ENCODE measurements around the gene SOX9. TPM values are rescaled to one million over a fixed set of nuclear protein-coding genes. Genes with fewer than 3 reads are reported as not detected.
A peak's percentile ranks its signal among the peaks of the same experiment; 100 is the strongest.

SOX9 gene
- total RNA-seq, 4 donors from 2014 or later, result 15.5 to 32.6 (median 23.3) TPM

DNA sequence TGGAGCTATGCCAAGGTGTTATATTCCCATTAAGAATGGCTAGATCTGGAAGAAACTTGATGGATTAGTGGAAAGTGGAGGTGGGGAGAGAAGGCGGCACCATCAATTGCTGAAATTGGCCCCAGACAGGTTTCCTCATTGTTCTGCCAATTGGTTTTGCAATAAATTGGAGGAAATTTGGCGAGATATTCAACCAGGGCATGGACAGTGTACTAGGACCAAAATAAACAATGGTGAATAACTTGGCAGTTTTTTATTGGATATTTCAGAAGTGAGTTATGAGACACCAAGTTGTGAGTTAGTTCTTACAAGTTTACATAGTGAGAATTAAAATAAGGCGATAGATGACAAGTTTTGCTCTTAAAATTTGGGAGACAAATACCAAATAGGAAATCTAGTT, 41.1 kb upstream of the SOX9 start:
- intact Hi-C loops (cut with DNase I), result loop anchor here (10.0 kb wide), 1 partner anchor 45 kb away; no protein-coding TSS in a partner anchor
- TF ChIP-seq, protein P1, sequence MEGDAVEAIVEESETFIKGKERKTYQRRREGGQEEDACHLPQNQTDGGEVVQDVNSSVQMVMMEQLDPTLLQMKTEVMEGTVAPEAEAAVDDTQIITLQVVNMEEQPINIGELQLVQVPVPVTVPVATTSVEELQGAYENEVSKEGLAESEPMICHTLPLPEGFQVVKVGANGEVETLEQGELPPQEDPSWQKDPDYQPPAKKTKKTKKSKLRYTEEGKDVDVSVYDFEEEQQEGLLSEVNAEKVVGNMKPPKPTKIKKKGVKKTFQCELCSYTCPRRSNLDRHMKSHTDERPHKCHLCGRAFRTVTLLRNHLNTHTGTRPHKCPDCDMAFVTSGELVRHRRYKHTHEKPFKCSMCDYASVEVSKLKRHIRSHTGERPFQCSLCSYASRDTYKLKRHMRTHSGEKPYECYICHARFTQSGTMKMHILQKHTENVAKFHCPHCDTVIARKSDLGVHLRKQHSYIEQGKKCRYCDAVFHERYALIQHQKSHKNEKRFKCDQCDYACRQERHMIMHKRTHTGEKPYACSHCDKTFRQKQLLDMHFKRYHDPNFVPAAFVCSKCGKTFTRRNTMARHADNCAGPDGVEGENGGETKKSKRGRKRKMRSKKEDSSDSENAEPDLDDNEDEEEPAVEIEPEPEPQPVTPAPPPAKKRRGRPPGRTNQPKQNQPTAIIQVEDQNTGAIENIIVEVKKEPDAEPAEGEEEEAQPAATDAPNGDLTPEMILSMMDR (IDR thresholded peaks at IDR 0.05), result no peak
- no peak for TF ChIP-seq POLR2A (IDR thresholded peaks at IDR 0.05)
- Histone ChIP-seq H3K27me3 (no peaks in the 10 kb centered on the region), H3K9me3 (no peaks in the 10 kb centered on the region), H3K27ac (no peak overlapping the region), H3K36me3 (no peaks in the 10 kb centered on the region), H3K4me1 (no peaks in the 10 kb centered on the region), H3K4me3 (replicated peaks in 1 of 3) (no peak overlapping the region)
- WGBS, 2 donors, result 79 to 83% methylated on average over 3 of the region's 3 CpGs
- no peak for DNase-seq

DNA sequence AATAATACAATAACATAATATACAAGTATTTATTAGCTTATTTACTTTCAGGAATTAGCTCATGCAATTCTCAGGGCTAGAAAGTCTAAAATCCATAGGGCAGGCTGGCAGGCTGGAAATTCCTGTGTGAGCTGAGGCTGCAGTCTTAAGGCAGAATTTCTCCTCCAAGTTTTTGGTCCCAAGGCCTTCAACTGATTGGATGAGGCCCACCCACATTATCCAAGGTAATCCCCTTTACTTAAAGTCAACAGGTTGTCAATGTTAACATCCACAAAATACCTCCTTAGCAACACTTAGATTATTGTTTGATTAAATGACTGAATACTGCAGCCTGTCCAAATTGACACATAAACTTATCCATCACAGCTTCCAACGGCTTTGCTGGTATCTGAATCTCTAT, 32.9 kb upstream of the SOX9 start:
- no peak for DNase-seq
- no peak for TF ChIP-seq POLR2A (IDR thresholded peaks at IDR 0.05)
- TF ChIP-seq, protein P1 (IDR thresholded peaks at IDR 0.05), result no peak
- 95 to 100% methylated on average over 1 of the region's 1 CpG for WGBS, 2 donors

DNA sequence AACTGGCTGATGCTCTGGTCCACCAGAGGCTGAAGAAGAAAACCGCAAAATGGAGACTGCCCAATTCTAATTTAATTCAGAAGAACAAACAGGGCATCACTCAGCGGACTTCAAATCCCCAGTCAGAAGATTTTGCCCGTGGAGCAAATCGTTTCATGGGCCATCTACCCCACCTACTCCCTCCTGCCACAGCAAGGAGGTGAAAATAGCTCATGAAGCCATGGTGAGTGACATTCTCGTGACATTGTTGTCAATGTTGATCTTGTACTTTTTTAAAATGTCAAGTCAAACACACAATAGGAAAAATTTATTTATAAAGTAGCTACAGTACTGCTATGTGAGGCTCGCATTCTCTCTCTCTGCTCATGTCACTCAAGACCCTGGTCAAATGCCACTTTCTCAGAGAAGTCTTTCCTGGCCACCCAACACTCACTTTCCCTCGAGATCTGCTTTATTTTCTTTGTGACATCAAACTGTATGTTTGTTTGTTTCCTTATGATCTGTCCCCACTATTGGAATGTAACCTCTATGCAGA, 31.3 kb upstream of the SOX9 start:
- no peaks in the 10 kb centered on the region for H3K9me3 ChIP-seq
- H3K27me3 ChIP-seq, result no peaks in the 10 kb centered on the region
- H3K27ac ChIP-seq, result peak overlapping the region; percentile 29 to 61 (median 60)
- 77 to 80% methylated on average over 7 of the region's 7 CpGs for WGBS, 2 donors
- no peak overlapping the region for H3K4me3 ChIP-seq (replicated peaks in 1 of 3)
- no peak for DNase-seq
- H3K4me1 ChIP-seq, result peaks cover 11 to 13% of the 10 kb centered on the region in 2 donors
- TF ChIP-seq POLR2A (IDR thresholded peaks at IDR 0.05), result no peak
- TF ChIP-seq, protein P1 (IDR thresholded peaks at IDR 0.05), result no peak
- intact Hi-C loops (cut with DNase I), result loop anchor here (10.0 kb wide), 1 partner anchor 55 kb away; no protein-coding TSS in a partner anchor
- H3K36me3 ChIP-seq, result no peaks in the 10 kb centered on the region

More for the DNA sequence above, 32.9 kb upstream of the SOX9 start:
- Histone ChIP-seq H3K4me1 (peaks cover 11 to 13% of the 10 kb centered on the region in 2 donors), H3K4me3 (replicated peaks in 1 of 3) (no peak overlapping the region), H3K27me3 (no peaks in the 10 kb centered on the region), H3K36me3 (no peaks in the 10 kb centered on the region), H3K27ac (no peak overlapping the region), H3K9me3 (no peaks in the 10 kb centered on the region)
- intact Hi-C loops (cut with DNase I), result loop anchor here (10.0 kb wide), 1 partner anchor 53 kb away; no protein-coding TSS in a partner anchor

DNA sequence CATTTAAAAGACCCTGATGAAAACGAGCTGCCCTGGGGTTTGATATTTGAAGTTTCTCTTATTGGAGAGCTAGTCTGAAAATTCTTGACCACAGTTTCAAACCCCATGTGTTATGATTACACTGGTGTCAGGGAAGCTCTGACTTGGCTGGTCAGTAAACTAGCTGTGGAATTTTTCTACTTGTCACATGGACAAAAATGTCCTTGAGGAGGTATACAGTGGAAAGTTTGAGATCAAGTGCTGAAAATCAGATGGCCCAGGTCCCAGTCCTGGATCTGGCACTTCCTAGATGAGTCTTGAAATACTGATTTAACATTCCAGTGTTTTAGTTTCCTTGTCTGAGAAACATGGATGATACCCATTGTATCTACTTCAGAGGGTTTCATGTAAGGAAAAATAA, 30.7 kb upstream of the SOX9 start:
- H3K27me3 ChIP-seq, result no peaks in the 10 kb centered on the region
- intact Hi-C loops (cut with DNase I), result no loop called here
- no peaks in the 10 kb centered on the region for H3K9me3 ChIP-seq
- peak overlapping the region; percentile 29 to 61 (median 60) for H3K27ac ChIP-seq
- peaks cover 11 to 14% of the 10 kb centered on the region in 2 donors for H3K4me1 ChIP-seq
- H3K36me3 ChIP-seq, result no peaks in the 10 kb centered on the region
- 4 to 12% methylated on average over 1 of the region's 1 CpG for WGBS, 2 donors
- peak; percentile 65 to 79 for DNase-seq
- no peak overlapping the region for H3K4me3 ChIP-seq (replicated peaks in 1 of 3)
- TF ChIP-seq POLR2A (IDR thresholded peaks at IDR 0.05), result peak in 1 of 2 donors; percentile 19
- TF ChIP-seq, protein P1 (IDR thresholded peaks at IDR 0.05), result no peak

DNA sequence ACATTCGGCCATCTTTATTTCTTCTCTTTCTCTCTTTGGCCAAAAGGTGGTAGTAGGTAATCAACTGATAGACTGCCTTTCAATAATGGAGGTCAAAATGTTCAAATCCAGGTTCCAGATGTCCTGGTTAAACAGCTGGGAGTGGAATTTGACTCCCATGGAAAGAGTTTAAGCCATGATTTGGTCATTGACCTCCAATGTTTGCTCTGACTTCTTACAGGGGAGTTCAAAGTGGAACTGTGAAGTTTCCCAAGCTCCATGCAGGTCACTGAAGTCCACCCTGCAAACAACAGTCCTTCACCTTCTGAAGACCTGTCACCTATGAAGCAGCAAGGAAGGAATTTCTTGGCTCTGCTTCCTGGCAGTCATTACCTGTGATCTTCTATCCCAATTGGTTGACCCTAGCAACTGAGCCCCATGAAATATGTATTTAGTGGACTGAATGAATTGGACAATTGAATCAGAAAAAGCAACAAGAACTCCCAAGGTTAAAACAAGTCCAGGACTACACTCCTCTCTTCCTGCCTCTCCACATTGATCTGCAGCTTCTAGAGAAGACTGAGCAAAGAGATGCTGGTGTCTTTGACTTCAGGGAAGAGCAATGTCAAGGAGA, 28.0 kb upstream of the SOX9 start:
- DNase-seq, result no peak
- H3K9me3 ChIP-seq, result no peaks in the 10 kb centered on the region
- 39 to 55% methylated on average over 1 of the region's 1 CpG for WGBS, 2 donors
- no peak overlapping the region for H3K4me3 ChIP-seq (replicated peaks in 1 of 3)
- TF ChIP-seq, protein P1 (IDR thresholded peaks at IDR 0.05), result no peak
- TF ChIP-seq POLR2A (IDR thresholded peaks at IDR 0.05), result no peak
- no peak overlapping the region for H3K27ac ChIP-seq
- no peaks in the 10 kb centered on the region for H3K27me3 ChIP-seq
- intact Hi-C loops (cut with DNase I), result no loop called here
- peaks cover 11 to 18% of the 10 kb centered on the region in 2 donors for H3K4me1 ChIP-seq
- no peaks in the 10 kb centered on the region for H3K36me3 ChIP-seq

Data from thyroid gland (tissue), 4 donors.